Keratinocyte (primary cell): ENCODE results near the gene ZBTB7A. TPM values are rescaled to one million over a fixed set of nuclear protein-coding genes. Genes with fewer than 3 reads are reported as not detected.

ENCODE experiments used
- DNase-seq: peaks from one replicate; pipeline ENCODE4 v3.0.0-alpha.2; 2011; ENCODE audit warnings: low read depth, missing footprints, low spot score
- FAIRE-seq: peaks from 2 replicates; lab custom pipeline; 2011; peaks lifted over from hg19 to GRCh38; lab: Jason Lieb, UNC
- H2AFZ ChIP-seq: 2 replicates; pipeline ENCODE4 v1.6.0; 2012; ENCODE audit warnings: low read length, control low read depth, inconsistent platforms; ENCODE audit not compliant: control insufficient read depth
- H3K27ac ChIP-seq: 2 replicates; pipeline ENCODE4 v1.5.1; 2011; ENCODE audit warnings: low read length; ENCODE audit not compliant: control insufficient read depth, insufficient read depth
- H3K27me3 ChIP-seq: 3 replicates; pipeline ENCODE4 v1.6.0; 2011; ENCODE audit warnings: low read length; ENCODE audit not compliant: control insufficient read depth, insufficient read depth; ENCODE audit errors: extremely low read depth
- H3K36me3 ChIP-seq, 2 experiments: 2 replicates in 1 of 2; 3 replicates in 1 of 2; pipeline ENCODE4 v1.5.1; 2011; ENCODE audit warnings: low read length in 2 of 2, mild to moderate bottlenecking in 1 of 2; ENCODE audit not compliant: control insufficient read depth in 2 of 2, insufficient read depth in 2 of 2; ENCODE audit errors: extremely low read depth in 1 of 2
- H3K4me1 ChIP-seq: 3 replicates; pipeline ENCODE4 v1.5.1; 2011; ENCODE audit warnings: low read length; ENCODE audit not compliant: control insufficient read depth, insufficient read depth; ENCODE audit errors: extremely low read depth
- H3K4me2 ChIP-seq: 3 replicates; pipeline ENCODE4 v1.6.0; 2011; ENCODE audit warnings: low read depth, low read length; ENCODE audit not compliant: control insufficient read depth, insufficient read depth; ENCODE audit errors: extremely low read depth
- H3K4me3 ChIP-seq, 3 experiments: fragments of 200-600 bp in 1 of 3; sonication (generic) in 1 of 3; 2 replicates in 2 of 3; 3 replicates in 1 of 3; pipeline ENCODE4 v1.5.1; 2011 to 2016; ENCODE audit warnings: low read length in 3 of 3, mild to moderate bottlenecking in 3 of 3, control low read depth in 2 of 3, inconsistent platforms in 1 of 3, low read depth in 1 of 3, mixed read lengths in 1 of 3, mixed run types in 1 of 3, moderate library complexity in 1 of 3; ENCODE audit not compliant: control insufficient read depth in 2 of 3, insufficient read depth in 2 of 3; ENCODE audit errors: extremely low read depth in 1 of 3
- H3K79me2 ChIP-seq: 2 replicates; pipeline ENCODE4 v1.6.0; 2012; ENCODE audit warnings: low read length; ENCODE audit not compliant: control insufficient read depth, insufficient read depth
- H3K9ac ChIP-seq: 3 replicates; pipeline ENCODE4 v1.6.0; 2011; ENCODE audit warnings: low read length; ENCODE audit not compliant: control insufficient read depth, insufficient read depth; ENCODE audit errors: extremely low read depth
- H3K9me1 ChIP-seq: 3 replicates; pipeline ENCODE4 v1.6.0; 2011; ENCODE audit warnings: low read length; ENCODE audit not compliant: control insufficient read depth, insufficient read depth; ENCODE audit errors: extremely low read depth
- H3K9me3 ChIP-seq: 2 replicates; pipeline ENCODE4 v1.5.1; 2012; ENCODE audit warnings: low read depth, low read length; ENCODE audit not compliant: control insufficient read depth
- H4K20me1 ChIP-seq: 3 replicates; pipeline ENCODE4 v1.6.0; 2011; ENCODE audit warnings: low read length; ENCODE audit not compliant: control insufficient read depth, insufficient read depth; ENCODE audit errors: extremely low read depth
- CTCF ChIP-seq, 3 experiments: IDR thresholded peaks in 1 of 3; conservative IDR thresholded peaks in 1 of 3; optimal IDR thresholded peaks in 1 of 3; 2 replicates in 2 of 3; 3 replicates in 1 of 3; pipeline versions ENCODE3 to v1.5.1; 2011; ENCODE audit warnings: low read length in 3 of 3, mild to moderate bottlenecking in 3 of 3, moderate library complexity in 2 of 3, control low read depth in 1 of 3, inconsistent platforms in 1 of 3; ENCODE audit not compliant: insufficient read depth in 2 of 3; ENCODE audit errors: extremely low read depth in 1 of 3
- EZH2 ChIP-seq: IDR thresholded peaks from one replicate; pipeline ENCODE4 v1.6.1; 2012; ENCODE audit warnings: inconsistent platforms, mild to moderate bottlenecking, low read length, moderate library complexity
- dilution Hi-C: fragments of 300-500 bp; cut with MboI; formaldehyde crosslinking; loops from one replicate; pipeline ENCODE4 v1.7.0; 2020; ENCODE audit warnings: low sequenced_read_pairs; ENCODE audit not compliant: extremely low pct_ligation_motif_present
- polyA plus RNA-seq, 5 experiments: library from polyadenylated mRNA; depleted of rRNA in 3 of 5; stranded (reverse) in 3 of 5; stranded (forward) in 1 of 5; unstranded in 1 of 5; fragments of >200 nt; gene quantifications; 1 replicate in 1 of 5; 2 replicates in 3 of 5; 3 replicates in 1 of 5; pipeline versions ENCODE4 v1.2.1 to v1.2.3, GENCODE V29; 2011 to 2012; ENCODE audit warnings: missing spikeins in 2 of 5, low read depth in 1 of 5, low replicate concordance in 1 of 5

ZBTB7A gene
- polyA plus RNA-seq, 1 donor (not counting 4 experiments of a cell fraction or from before 2014, with no cell fraction given), result 3.7 TPM

GRCh38 chr19:4059453-4059871 is 7.2 kb downstream of the ZBTB7A start:
- Histone ChIP-seq H3K27ac (peak overlapping the region; percentile 87), H3K9me1 (peaks cover 3% of the 10 kb centered on the region), H3K79me2 (peaks cover 96% of the 10 kb centered on the region), H3K9me3 (no peaks in the 10 kb centered on the region), H3K4me1 (peaks cover 62% of the 10 kb centered on the region), H3K4me3 (peak overlapping the region; percentile 44 to 65 (median 59)), H3K4me2 (peak overlapping the region; percentile 89), H4K20me1 (peaks cover 39% of the 10 kb centered on the region), H2AFZ (no peak overlapping the region), H3K9ac (peak overlapping the region; percentile 83), H3K27me3 (no peaks in the 10 kb centered on the region), H3K36me3 (peaks cover 14 to 30% of the 10 kb centered on the region in 2 experiments)
- TF ChIP-seq CTCF (optimal IDR thresholded peaks at IDR 0.05 in 1 of 3, IDR thresholded peaks at IDR 0.05 in 1 of 3, conservative IDR thresholded peaks at IDR 0.05 in 1 of 3; ENCODE audit: extremely low read depth in 1 of 3, insufficient read depth in 2 of 3, low read length in 3 of 3) (no peak), EZH2 (no peak)
- dilution Hi-C loops, result no loop called here
- DNase-seq, result no peak
- no peak for FAIRE-seq

- DNase-seq (no peak), FAIRE-seq (no peak)
- Histone ChIP-seq H3K79me2 (peaks cover 95% of the 10 kb centered on the region), H2AFZ (no peak overlapping the region), H3K36me3 (peaks cover 14 to 30% of the 10 kb centered on the region in 2 experiments), H3K9me1 (peaks cover 3% of the 10 kb centered on the region), H3K4me3 (peak overlapping the region; percentile 44 to 65 (median 59)), H3K27ac (peak overlapping the region; percentile 87), H4K20me1 (peaks cover 35% of the 10 kb centered on the region), H3K4me2 (peak overlapping the region; percentile 89), H3K9ac (peak overlapping the region; percentile 83), H3K9me3 (no peaks in the 10 kb centered on the region), H3K27me3 (no peaks in the 10 kb centered on the region), H3K4me1 (peaks cover 61% of the 10 kb centered on the region)
- dilution Hi-C loops, result no loop called here
- TF ChIP-seq EZH2 (no peak), CTCF (optimal IDR thresholded peaks at IDR 0.05 in 1 of 3, IDR thresholded peaks at IDR 0.05 in 1 of 3, conservative IDR thresholded peaks at IDR 0.05 in 1 of 3; ENCODE audit: extremely low read depth in 1 of 3, insufficient read depth in 2 of 3, low read length in 3 of 3) (no peak)
Observed at GRCh38 chr19:4058693-4059452, 7.8 kb downstream of the ZBTB7A start.
